Stimulated activated CD8-positive, alpha-beta memory T cell treated with anti-CD3 and anti-CD28 coated beads, Interleukin-15, amount 100 ng/mL, for 1 hour (primary cell): ENCODE measurements around the gene FBXO10.
"Not testable (repeated sequence)": the region's sequence is repeated elsewhere in the genome, so short reads cannot be mapped to it uniquely, and the experiment has no call there.

Experiments used
- DNase-seq: peaks from one replicate; pipeline ENCODE4 v3.0.0-alpha.2; 2020; ENCODE audit warnings: low read depth

Gene FBXO10

GRCh38 chr9:37575921-37576721 is at the start of gene FBXO10:
Gene FBXO10 (minus strand): TSS chr9:37576380. CDS start chr9:37541768, 34,612 bp downstream.
- DNase-seq, result peak; percentile 3

- DNase-seq, result no peak
Observed at GRCh38 chr9:37625758-37626147, 49.6 kb upstream of the FBXO10 start.

- no peak for DNase-seq
Observed at GRCh38 chr9:37625036-37625757, 49.0 kb upstream of the FBXO10 start.

GRCh38 chr9:37624073-37624472 is 47.9 kb upstream of the FBXO10 start:
- no peak for DNase-seq

- DNase-seq, result no peak
Observed at GRCh38 chr9:37623267-37623666, 47.1 kb upstream of the FBXO10 start.

- DNase-seq, result no peak
Observed at GRCh38 chr9:37622462-37622861, 46.3 kb upstream of the FBXO10 start.

GRCh38 chr9:37621273-37622121 is 45.3 kb upstream of the FBXO10 start:
- no peak for DNase-seq

GRCh38 chr9:37620396-37620795 is 44.2 kb upstream of the FBXO10 start:
- no peak for DNase-seq

- DNase-seq, result no peak
Observed at GRCh38 chr9:37619806-37620205, 43.6 kb upstream of the FBXO10 start.

GRCh38 chr9:37618817-37619216 is 42.6 kb upstream of the FBXO10 start:
- no peak for DNase-seq

- DNase-seq, result no peak
Observed at GRCh38 chr9:37617832-37618231, 41.7 kb upstream of the FBXO10 start.

- no peak for DNase-seq
Observed at GRCh38 chr9:37617161-37617560, 41.0 kb upstream of the FBXO10 start.

GRCh38 chr9:37611961-37612360 is 35.8 kb upstream of the FBXO10 start:
- no peak for DNase-seq

GRCh38 chr9:37611014-37611413 is 34.8 kb upstream of the FBXO10 start:
- DNase-seq, result no peak

- no peak for DNase-seq
Observed at GRCh38 chr9:37609735-37610397, 33.7 kb upstream of the FBXO10 start.

- DNase-seq, result no peak
Observed at GRCh38 chr9:37608250-37608649, 32.1 kb upstream of the FBXO10 start.

- DNase-seq, result no peak
Observed at GRCh38 chr9:37604296-37604695, 28.1 kb upstream of the FBXO10 start.

- no peak for DNase-seq
Observed at GRCh38 chr9:37602817-37603216, 26.6 kb upstream of the FBXO10 start.

- DNase-seq, result not testable (repeated sequence)
Observed at GRCh38 chr9:37602061-37602460, 25.9 kb upstream of the FBXO10 start.

GRCh38 chr9:37596504-37596903 is 20.3 kb upstream of the FBXO10 start:
- DNase-seq, result no peak

GRCh38 chr9:37593883-37594448 is 17.8 kb upstream of the FBXO10 start:
- no peak for DNase-seq
